Measurements from ENCODE around the gene HTR3C.
"Not testable (repeated sequence)": the region's sequence is repeated elsewhere in the genome, so short reads cannot be mapped to it uniquely, and the experiment has no call there.

Gene HTR3C

GRCh38 chr3:184005941-184006507 is 46.8 kb upstream of the HTR3C start:
- TF ChIP-seq SPI1 (IDR thresholded peaks at IDR 0.05; ENCODE audit: borderline replicate concordance, low read depth), result no peak
- TF ChIP-seq, protein P1, sequence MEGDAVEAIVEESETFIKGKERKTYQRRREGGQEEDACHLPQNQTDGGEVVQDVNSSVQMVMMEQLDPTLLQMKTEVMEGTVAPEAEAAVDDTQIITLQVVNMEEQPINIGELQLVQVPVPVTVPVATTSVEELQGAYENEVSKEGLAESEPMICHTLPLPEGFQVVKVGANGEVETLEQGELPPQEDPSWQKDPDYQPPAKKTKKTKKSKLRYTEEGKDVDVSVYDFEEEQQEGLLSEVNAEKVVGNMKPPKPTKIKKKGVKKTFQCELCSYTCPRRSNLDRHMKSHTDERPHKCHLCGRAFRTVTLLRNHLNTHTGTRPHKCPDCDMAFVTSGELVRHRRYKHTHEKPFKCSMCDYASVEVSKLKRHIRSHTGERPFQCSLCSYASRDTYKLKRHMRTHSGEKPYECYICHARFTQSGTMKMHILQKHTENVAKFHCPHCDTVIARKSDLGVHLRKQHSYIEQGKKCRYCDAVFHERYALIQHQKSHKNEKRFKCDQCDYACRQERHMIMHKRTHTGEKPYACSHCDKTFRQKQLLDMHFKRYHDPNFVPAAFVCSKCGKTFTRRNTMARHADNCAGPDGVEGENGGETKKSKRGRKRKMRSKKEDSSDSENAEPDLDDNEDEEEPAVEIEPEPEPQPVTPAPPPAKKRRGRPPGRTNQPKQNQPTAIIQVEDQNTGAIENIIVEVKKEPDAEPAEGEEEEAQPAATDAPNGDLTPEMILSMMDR (IDR thresholded peaks at IDR 0.05; ENCODE audit: insufficient read depth, low read length), result no peak
- no peak for TF ChIP-seq POLR2AphosphoS5 (IDR thresholded peaks at IDR 0.05; ENCODE audit: low read depth)
- no peak for TF ChIP-seq GABPA (IDR thresholded peaks at IDR 0.05; ENCODE audit: low read depth)
- TF ChIP-seq, protein P2, sequence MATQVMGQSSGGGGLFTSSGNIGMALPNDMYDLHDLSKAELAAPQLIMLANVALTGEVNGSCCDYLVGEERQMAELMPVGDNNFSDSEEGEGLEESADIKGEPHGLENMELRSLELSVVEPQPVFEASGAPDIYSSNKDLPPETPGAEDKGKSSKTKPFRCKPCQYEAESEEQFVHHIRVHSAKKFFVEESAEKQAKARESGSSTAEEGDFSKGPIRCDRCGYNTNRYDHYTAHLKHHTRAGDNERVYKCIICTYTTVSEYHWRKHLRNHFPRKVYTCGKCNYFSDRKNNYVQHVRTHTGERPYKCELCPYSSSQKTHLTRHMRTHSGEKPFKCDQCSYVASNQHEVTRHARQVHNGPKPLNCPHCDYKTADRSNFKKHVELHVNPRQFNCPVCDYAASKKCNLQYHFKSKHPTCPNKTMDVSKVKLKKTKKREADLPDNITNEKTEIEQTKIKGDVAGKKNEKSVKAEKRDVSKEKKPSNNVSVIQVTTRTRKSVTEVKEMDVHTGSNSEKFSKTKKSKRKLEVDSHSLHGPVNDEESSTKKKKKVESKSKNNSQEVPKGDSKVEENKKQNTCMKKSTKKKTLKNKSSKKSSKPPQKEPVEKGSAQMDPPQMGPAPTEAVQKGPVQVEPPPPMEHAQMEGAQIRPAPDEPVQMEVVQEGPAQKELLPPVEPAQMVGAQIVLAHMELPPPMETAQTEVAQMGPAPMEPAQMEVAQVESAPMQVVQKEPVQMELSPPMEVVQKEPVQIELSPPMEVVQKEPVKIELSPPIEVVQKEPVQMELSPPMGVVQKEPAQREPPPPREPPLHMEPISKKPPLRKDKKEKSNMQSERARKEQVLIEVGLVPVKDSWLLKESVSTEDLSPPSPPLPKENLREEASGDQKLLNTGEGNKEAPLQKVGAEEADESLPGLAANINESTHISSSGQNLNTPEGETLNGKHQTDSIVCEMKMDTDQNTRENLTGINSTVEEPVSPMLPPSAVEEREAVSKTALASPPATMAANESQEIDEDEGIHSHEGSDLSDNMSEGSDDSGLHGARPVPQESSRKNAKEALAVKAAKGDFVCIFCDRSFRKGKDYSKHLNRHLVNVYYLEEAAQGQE (IDR thresholded peaks at IDR 0.05; ENCODE audit: insufficient replicate concordance, low read depth), result no peak
- Histone ChIP-seq H3K27ac (replicated peaks) (peak overlapping the region; percentile 58), H3K27me3 (ENCODE audit: insufficient read depth, poor library complexity, severe bottlenecking) (no peaks in the 10 kb centered on the region), H3K4me3 (replicated peaks; ENCODE audit: insufficient read depth, low read length) (no peak overlapping the region)
- DNase-seq (ENCODE audit: low read depth in 1 of 2, low spot score in 1 of 2), result peak in 1 of 2 experiments; percentile 69

GRCh38 chr3:184007143-184007813 is 45.6 kb upstream of the HTR3C start:
- H3K27ac ChIP-seq (replicated peaks); H3K27me3 ChIP-seq (ENCODE audit: insufficient read depth, poor library complexity, severe bottlenecking); H3K4me3 ChIP-seq (replicated peaks; ENCODE audit: insufficient read depth, low read length); DNase-seq (ENCODE audit: low read depth in 1 of 2, low spot score in 1 of 2): not testable (repeated sequence)

DNA sequence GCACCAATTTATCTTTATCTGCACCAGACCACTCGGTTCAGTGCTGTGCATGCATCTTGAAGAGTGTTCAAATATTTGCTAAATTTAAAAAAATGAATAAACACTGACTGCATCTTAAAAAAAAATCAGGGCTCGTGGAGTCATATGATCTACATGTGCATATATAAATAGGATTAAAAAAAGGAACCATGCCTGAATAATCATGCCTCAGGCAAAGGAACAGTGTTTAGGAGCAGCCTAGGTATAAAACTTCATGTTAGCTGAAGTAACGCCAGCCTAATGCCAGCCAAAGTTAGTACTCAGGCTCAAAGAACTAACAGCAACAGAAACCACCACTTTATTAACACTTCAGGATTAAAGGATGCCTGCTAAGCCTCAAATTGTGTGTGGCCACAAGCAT is 44.7 kb upstream of the HTR3C start:
- H3K27me3 ChIP-seq (ENCODE audit: insufficient read depth, poor library complexity, severe bottlenecking), result no peaks in the 10 kb centered on the region
- no peak overlapping the region for H3K27ac ChIP-seq (replicated peaks)
- no peak for DNase-seq (ENCODE audit: low read depth in 1 of 2, low spot score in 1 of 2)
- no peak overlapping the region for H3K4me3 ChIP-seq (replicated peaks; ENCODE audit: insufficient read depth, low read length)
- TF ChIP-seq SPI1 (IDR thresholded peaks at IDR 0.05; ENCODE audit: borderline replicate concordance, low read depth), result no peak
- TF ChIP-seq, protein P1 (IDR thresholded peaks at IDR 0.05; ENCODE audit: insufficient read depth, low read length), result no peak
- TF ChIP-seq GABPA (IDR thresholded peaks at IDR 0.05; ENCODE audit: low read depth), result no peak
- TF ChIP-seq POLR2AphosphoS5 (IDR thresholded peaks at IDR 0.05; ENCODE audit: low read depth), result no peak
- TF ChIP-seq, protein P2 (IDR thresholded peaks at IDR 0.05; ENCODE audit: insufficient replicate concordance, low read depth), result no peak

- H3K27ac ChIP-seq (replicated peaks), result no peak overlapping the region
- TF ChIP-seq, protein P1 (IDR thresholded peaks at IDR 0.05; ENCODE audit: insufficient read depth, low read length), result no peak
- TF ChIP-seq SPI1 (IDR thresholded peaks at IDR 0.05; ENCODE audit: borderline replicate concordance, low read depth) (no peak), POLR2AphosphoS5 (IDR thresholded peaks at IDR 0.05; ENCODE audit: low read depth) (no peak), GABPA (IDR thresholded peaks at IDR 0.05; ENCODE audit: low read depth) (no peak)
- TF ChIP-seq, protein P2 (IDR thresholded peaks at IDR 0.05; ENCODE audit: insufficient replicate concordance, low read depth), result no peak
- H3K27me3 ChIP-seq (ENCODE audit: insufficient read depth, poor library complexity, severe bottlenecking), result no peaks in the 10 kb centered on the region
- no peak for DNase-seq (ENCODE audit: low read depth in 1 of 2, low spot score in 1 of 2)
- H3K4me3 ChIP-seq (replicated peaks; ENCODE audit: insufficient read depth, low read length), result no peak overlapping the region
These were observed 41.5 kb upstream of the HTR3C start for GRCh38 chr3:184011230-184011876.
